Stimulated activated CD4-positive, alpha-beta T cell treated with anti-CD3 and anti-CD28 coated beads, Interleukin-1b, Interleukin-23, amount 100 ng/mL, for 48 hours (primary cell): Measurements from ENCODE around the gene CA5A.

Experiments
- DNase-seq: peaks from one replicate; pipeline ENCODE4 v3.0.0-alpha.2; 2020

CA5A gene

GRCh38 chr16:87961623-87962022, 25.3 kb upstream of the CA5A start:
- no peak for DNase-seq

DNA sequence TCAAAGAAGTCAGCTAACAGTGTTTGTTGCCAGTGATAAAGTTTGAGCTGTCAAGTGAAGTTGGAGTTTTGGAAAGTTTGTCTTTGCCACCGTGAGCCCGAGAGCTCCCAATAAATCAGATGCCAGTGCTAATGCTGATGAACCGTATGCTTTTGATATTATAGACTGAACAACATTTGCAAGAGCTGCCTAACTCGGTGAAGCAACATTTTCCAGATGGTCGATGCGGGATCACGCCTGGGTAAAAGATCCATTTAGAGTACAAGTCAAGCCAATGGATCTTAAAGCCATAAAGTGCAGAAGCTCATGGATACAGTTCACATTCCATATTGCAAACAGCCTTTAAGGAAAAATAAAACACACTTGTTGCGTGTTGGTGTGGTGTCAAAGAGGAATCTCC, 24.5 kb upstream of the CA5A start:
- no peak for DNase-seq

DNA sequence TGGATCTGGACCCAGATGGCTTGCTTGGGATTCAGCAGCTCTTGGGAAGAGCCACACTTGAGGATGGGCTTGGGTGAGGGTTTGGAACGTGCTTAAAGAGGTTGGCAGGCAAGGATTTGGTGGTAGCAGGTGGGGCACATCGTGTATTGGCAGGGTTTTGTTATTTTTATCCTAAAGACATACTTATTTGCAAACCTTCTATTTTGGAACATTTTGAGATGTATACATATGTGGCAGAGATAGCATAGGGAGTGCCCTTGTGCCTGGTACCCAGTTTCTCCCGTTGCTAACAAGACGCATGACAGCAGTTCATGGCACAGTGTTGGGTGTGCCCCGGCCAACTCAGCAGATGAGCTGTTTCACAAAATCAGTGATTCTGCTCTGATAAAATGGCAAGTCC, 24.0 kb upstream of the CA5A start:
- no peak for DNase-seq

DNA sequence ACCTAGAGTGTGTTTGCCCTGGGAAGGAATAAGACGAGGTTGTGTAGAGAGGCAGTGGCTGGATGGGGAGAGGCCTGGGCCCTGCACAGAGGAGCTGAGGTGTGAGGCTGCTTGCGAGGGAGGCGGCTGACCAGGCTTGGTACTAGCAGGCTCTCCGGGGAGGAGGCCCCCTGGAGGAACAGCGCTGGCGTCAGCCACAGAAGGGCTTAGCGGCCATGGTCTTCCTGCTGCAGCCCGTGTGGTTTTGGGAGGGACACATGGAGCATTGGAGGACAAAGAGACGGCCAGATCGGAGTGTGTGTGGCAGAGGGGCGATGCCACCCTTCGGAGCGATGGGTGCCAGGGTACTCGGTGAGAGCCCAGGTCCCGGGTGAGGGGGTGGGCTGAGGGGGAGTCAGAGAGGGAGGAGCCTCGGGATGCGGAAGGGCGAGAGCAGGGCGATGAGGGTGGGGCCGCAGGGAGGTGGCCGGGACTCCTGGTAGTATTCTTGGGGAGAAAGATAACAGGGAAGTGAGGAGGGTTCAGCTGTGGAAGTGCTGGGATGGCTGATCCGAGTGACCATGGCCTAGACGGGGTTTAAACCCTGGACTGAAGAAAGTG, 23.2 kb upstream of the CA5A start:
- DNase-seq, result no peak

GRCh38 chr16:87958632-87959031, 22.3 kb upstream of the CA5A start:
- no peak for DNase-seq

DNA sequence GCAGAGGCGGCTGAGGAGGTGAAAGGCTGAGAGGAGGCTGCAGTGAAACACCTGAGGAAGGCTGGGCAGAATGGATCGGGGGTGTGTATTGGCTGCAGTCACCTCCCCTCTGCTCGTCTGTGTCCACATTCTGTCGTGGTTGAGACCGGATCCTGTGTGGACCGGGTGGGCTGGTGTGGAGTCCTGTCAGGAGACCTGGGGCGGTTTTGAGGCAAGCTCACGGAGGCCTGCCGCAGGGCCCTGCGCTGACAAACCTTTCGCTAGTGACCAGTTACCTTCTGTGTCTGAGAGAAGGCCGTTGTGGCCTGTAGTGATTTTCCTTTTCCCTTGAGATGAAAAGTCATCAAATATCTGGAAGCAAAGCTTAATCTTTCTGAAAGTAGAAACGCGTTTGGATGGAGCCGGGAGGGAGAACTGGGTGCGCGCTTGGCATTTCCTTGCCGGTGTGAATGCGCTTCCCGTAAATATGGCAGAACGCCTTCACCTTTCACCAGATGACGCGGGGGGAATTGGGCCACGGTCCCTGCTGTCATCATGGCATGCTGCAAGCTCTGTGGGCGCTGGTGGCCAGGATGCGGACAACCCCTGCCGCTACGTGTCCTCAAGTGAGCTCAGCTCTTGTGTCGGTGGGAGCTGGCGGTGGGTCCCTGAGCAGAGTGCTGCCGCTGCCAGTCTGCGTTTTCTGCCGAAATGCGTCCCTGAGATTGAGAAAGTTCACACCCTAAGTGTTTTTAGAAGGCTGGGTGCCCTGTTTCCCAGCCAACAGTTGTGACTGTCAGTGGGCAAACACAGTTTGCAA, 21.2 kb upstream of the CA5A start:
- no peak for DNase-seq

DNA sequence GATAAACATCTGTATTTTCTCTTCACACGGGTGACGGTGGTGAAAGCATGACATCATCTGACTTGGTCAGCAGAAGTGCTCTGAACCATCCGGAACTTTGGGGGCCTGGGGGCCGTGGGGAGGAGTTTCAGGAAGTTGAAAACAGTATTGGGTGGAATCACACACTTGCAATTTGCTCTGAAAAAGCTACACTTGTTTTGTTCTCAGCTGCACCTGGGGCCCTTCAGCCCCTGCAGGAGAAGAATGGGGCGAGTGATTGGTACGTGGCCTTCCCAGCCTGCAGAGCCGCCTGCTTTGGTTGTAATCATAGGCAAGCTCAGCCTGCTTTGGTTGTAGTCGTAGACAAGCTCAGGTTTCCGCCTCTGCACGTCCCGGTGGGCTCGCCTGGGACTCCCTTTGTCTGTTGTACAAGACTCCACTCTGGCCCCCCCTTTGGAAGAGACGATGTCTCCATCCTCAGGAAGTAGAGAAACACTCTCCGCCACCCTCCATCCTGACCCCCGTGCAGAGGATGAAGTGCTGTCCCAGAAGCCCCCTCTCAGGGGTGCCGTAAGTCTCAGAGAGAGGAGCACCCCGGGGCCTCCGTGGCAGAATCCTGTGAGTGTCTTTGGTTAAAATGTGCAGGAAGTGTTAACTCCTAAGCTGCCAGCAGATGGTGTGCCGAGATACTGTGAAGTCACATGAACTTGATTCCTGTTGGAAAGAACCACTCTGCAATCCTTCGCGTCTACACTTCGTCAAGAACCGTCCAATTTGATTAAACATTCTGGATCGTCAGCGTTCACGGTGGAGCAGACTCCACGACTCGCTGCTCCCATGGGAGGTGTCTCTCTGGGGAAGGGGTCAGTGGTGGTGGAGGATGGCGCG, 20.3 kb upstream of the CA5A start:
- DNase-seq, result peak; percentile 85

DNA sequence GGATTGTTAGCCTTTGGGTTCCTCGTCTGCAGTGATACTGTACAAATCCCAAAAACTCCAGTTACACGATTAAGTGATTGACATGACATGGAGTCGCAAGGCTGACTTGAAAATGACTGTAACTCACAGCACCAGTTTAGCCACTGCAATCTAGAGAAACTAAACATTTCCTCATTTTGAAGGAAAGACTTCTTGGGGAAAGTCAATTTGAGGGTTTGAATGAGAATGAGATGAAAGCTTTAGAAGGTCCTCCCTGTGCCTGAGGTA, 19.7 kb upstream of the CA5A start:
- DNase-seq, result no peak

DNA sequence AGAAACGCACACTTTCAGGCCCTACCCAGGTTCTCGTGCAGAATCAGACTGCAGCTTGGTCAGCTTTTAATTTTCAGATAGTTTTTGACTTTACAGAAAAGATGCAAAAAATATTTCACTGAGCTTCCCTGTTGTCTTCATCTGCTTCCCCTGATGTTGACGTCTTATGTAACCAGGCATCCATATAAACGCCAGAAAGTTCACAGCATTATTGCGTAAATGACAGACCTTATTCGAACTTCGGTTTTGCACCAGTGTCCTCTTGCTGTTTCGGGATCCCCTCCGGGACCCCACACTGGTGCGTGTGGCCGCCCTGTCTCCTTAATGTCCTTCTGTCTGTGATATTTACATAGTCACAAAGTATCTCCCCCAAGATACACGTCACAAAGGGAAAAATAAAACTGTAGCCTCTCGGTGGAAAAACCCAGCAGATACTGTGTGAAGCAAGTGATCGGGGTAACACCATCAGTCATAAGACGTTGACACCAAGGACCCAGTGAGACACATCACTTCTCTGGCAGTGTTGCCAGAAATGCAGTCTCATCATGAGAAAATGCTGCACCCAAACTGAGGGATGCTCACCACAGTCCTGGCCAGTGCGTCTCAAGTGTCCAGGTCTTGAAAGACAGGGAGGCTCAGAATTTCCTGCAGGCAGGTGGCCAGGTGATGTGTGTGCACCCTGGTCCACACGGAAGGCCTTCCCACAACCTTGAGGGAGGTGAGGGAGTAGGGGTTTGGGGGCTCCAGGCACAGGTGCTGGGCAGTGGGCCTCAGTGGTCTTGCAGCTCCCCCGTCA, 19.2 kb upstream of the CA5A start:
- peak; percentile 38 for DNase-seq

GRCh38 chr16:87954826-87955225, 18.5 kb upstream of the CA5A start:
- no peak for DNase-seq

- no peak for DNase-seq
Measured at GRCh38 chr16:87954361-87954760, 18.0 kb upstream of the CA5A start.

DNA sequence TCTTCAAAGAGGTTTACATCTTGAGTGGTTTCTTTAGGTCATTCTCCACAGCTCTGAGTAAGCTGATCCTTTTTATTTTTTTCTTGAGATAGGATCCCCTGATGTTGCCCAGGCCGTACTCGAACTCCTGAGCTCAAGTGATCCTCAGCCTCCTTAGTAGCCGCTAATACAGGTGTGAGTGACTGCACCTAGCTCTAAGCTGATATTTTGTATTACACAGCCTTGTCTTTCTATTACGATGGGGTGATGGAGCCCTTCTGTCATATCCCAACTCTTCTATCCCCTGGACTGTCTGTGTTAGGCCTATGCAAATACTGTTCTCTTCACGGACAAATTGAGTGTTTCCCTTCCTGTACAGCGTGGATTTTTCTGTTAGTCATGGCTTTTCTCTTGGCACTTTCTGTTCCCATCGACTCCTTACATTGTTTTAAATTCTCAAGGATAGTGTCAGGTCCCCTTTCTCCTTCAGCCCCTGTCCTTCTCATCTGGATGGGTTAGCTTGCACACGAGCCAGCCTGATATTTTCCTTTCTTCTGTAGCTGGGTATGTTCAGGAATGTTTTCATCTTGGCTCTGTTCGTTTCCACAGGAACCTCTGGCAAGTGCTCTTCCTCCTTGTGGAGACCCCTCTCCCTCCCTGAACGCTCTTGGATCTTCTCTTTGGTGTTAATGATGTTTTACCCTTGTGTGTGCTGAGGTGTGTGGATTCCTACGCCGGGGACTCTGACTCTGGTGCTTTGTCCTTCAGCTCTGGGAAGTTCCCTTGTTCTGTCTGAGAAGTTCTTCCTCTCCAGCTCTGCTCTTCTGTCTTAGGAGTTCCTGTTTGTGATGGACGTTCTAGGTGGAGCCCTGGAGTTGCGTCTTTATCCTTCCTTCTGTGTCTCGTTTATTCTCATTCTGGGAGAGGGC, 17.2 kb upstream of the CA5A start:
- no peak for DNase-seq

GRCh38 chr16:87952751-87953150, 16.4 kb upstream of the CA5A start:
- DNase-seq, result no peak

- no peak for DNase-seq
Measured at GRCh38 chr16:87951552-87952538, 15.5 kb upstream of the CA5A start.

DNA sequence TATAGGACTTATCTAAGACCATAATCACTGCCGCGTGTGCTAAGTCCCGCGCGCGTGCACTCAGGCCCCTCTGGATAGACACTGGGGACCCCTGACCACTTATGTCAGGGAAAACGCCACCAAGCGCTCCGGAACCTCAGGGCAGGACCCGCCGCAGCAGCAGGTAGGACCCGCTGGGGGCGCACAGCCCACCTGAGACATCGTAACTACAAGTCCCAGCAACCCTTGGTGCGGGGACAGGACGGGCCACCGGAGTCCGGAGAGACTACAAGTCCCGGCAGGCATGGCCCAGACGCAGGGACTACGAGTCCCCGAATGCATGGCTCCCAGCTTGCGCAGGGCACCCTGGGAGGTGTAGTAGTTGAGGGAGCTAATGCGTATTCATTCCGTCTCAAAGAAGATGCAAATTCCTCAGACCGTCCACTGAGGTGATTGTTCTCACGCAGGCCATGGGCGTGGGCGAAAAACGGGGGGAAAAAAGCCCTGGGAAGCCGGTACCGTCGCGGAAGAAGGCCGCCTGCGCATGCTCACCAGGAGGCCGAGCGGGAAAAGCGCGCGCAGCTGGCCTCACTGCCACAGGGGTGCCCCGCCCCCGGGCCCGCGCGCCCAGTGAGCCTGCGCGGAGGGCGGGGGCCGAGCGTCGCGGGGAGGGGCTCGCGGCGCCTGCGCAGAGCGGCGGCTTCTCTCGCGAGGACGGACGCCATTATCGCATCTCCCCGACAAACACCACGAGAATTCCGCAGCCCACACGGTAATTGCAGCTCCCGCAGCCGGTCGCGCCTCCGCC, 14.6 kb upstream of the CA5A start, which contains the start of gene BANP:
Gene BANP (plus strand): TSS at position 670 of the 787 bp plus-strand sequence. CDS start 23,682 bp downstream, outside the sequence.
- peak; percentile 99 for DNase-seq

DNA sequence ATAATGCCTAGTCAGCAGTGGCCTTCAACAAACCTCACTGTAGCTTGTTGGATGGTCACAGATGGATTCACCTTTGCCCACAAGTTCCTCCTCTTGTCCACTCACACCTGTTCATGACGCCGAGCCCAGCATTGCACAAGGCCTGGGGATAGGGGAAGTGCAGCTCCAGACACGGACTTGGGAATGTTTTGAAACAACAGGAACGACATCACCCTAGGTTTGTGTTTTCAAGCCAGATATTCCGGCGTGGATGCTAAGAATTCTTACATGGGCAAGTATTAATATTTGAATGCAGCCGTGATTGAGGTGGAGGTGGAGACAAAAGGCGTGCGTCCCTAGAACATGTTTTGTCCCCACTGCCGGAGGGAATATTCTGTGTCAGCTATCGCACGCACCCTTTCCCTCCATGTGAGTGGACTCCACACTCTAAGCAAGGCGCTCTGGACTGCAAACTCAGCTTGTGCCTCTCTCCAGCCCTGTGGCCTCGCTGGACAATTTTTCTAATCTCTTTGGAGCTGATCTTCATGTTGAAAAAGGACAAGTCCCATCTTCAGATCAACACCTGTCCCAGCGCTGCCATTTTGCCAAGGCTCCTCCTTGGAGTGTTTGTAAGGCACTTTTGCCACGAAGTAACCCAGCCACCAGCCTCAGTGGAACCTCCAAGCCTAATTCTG, 12.9 kb upstream of the CA5A start:
- no peak for DNase-seq

DNA sequence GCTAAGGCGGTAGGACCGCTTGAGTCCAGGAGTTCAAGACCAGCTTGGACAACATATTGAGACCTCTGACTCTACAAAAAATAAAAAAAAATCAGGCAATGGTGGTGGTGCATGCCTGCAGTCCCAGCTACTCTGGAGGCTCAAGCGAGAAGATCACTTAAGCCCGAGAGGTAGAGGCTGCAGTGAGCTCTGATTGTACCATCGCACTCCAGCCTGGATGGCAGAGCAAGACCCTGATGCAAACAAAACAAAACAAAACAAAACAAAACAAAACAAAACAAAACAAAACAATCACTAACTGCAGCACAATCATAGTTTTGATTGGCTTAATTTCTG, 12.4 kb upstream of the CA5A start:
- DNase-seq, result no peak

DNA sequence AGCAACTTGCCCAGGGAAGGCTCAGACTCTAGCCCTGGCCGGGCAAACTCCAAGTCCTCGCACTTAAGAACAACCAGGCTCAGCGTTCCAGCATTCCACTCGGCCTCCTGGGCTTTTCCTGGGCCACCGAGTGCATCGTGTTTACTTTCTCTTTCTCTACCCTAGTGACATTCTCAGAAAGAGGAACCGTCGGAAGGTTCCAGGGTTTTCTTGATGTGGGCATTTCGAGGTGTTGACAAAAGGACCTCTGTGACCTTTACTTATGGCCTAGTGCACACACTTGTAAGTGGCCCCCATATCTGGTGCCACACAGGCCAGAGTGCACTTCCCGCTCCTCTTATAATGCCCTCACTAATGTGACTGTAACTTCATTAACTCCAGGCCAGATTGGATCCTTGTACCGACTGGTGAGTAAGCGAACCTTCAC, 11.8 kb upstream of the CA5A start:
- no peak for DNase-seq

GRCh38 chr16:87947356-87948118, 11.2 kb upstream of the CA5A start:
- DNase-seq, result no peak
